ENCODE results near the gene TMEM221. TPM values are rescaled to one million over a fixed set of nuclear protein-coding genes. Genes with fewer than 3 reads are reported as not detected.

Gene TMEM221
- total and polyA plus RNA-seq, 9 of the 15 experiments (the other 6 are each of a cell fraction or from before 2014, with no cell fraction given): 0.06 to 0.35 TPM; not detected in 7

GRCh38 chr19:17491287-17491686 is 42.8 kb upstream of the TMEM221 start:
- ATAC-seq (no peak), FAIRE-seq (no peak), DNase-seq (ENCODE audit: extremely low read depth in 1 of 4, low spot score in 3 of 4) (no peak)
- 59% methylated on average over 5 of the region's 5 CpGs for whole genome bisulfite sequencing (ENCODE audit: insufficient coverage, low coverage, missing lambda C conversion rate)
- Histone ChIP-seq H3K4me3 (no peak overlapping the region), H3K27me3 (ENCODE audit: control insufficient read depth in 2 of 2, insufficient read depth in 2 of 2, low read length in 2 of 2) (no peaks in the 10 kb centered on the region), H2AFZ (ENCODE audit: low read depth, low read length) (no peak overlapping the region), H3K36me3 (ENCODE audit: control insufficient read depth, insufficient read depth, low read length) (no peaks in the 10 kb centered on the region), H3K79me2 (ENCODE audit: control insufficient read depth, insufficient read depth, low read length) (no peaks in the 10 kb centered on the region), H3K4me1 (replicated peaks in 1 of 2; ENCODE audit: control insufficient read depth in 2 of 2, insufficient read depth in 2 of 2, low read length in 2 of 2) (peaks cover 8 to 32% of the 10 kb centered on the region in 2 experiments), H3K9me3 (replicated peaks; ENCODE audit: control insufficient read depth, insufficient read depth, low read depth, low read length) (no peaks in the 10 kb centered on the region), H3K9me1 (ENCODE audit: control insufficient read depth, insufficient read depth, low read length) (no peaks in the 10 kb centered on the region), H3K27ac (ENCODE audit: extremely low read depth, low read depth, low read length) (no peak overlapping the region), H3K9ac (ENCODE audit: insufficient read depth in 1 of 2, low read depth in 2 of 2, low read length in 2 of 2) (no peak overlapping the region), H3K4me2 (ENCODE audit: insufficient read depth, low read length) (no peak overlapping the region), H4K20me1 (replicated peaks; ENCODE audit: control insufficient read depth, insufficient read depth, low read length) (no peaks in the 10 kb centered on the region; the same call in 1 of the 2 replicates)
- no peak for TF ChIP-seq HMG20A (CRISPR knock-in tag; conservative IDR thresholded peaks at IDR 0.05)
- TF ChIP-seq MECOM (CRISPR knock-in tag; IDR thresholded peaks at IDR 0.05): no peak
- TF ChIP-seq BRF2 (IDR thresholded peaks at IDR 0.05; ENCODE audit: borderline replicate concordance, insufficient read depth, insufficient read length): no peak
- no peak for TF ChIP-seq RBM15 (IDR thresholded peaks at IDR 0.05; ENCODE audit: insufficient read depth, low read length)
- TF ChIP-seq RAD51 (IDR thresholded peaks at IDR 0.05; ENCODE audit: borderline replicate concordance, low read depth): no peak
- no peak for TF ChIP-seq CCNT2 (IDR thresholded peaks at IDR 0.05; ENCODE audit: borderline replicate concordance, extremely low read depth, insufficient read length, low read depth, low read length)
- no peak for TF ChIP-seq RBFOX2 (IDR thresholded peaks at IDR 0.05; ENCODE audit: low read depth, low read length)
- TF ChIP-seq, protein P1, sequence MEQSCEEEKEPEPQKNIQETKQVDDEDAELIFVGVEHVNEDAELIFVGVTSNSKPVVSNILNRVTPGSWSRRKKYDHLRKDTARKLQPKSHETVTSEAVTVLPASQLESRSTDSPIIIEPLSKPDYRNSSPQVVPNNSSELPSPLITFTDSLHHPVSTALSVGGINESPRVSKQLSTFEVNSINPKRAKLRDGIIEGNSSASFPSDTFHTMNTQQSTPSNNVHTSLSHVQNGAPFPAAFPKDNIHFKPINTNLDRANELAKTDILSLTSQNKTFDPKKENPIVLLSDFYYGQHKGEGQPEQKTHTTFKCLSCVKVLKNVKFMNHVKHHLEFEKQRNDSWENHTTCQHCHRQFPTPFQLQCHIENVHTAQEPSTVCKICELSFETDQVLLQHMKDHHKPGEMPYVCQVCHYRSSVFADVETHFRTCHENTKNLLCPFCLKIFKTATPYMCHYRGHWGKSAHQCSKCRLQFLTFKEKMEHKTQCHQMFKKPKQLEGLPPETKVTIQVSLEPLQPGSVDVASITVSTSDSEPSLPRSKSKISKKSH (CRISPR knock-in tag; IDR thresholded peaks at IDR 0.05): no peak
- no peak for TF ChIP-seq STAT5A (IDR thresholded peaks at IDR 0.05; ENCODE audit: borderline replicate concordance, low read length)
- no peak for TF ChIP-seq ZBTB26 (CRISPR knock-in tag; IDR thresholded peaks at IDR 0.05)
- TF ChIP-seq RFX7 (CRISPR knock-in tag; IDR thresholded peaks at IDR 0.05): no peak
- ChIA-PET POLR2A (no interaction called here), CTCF (ENCODE audit: low intra/inter-chr PET ratio) (no interaction called here)
- no TSS peak for BruUV-seq (replicated peaks)
- in situ Hi-C loops (cut with MboI) (no loop called here), intact Hi-C loops (cut with micrococcal nuclease) (no loop called here)

Data from K562 (cell line).